Right cardiac atrium (tissue), 5 donors: ENCODE data around the gene COL5A1. TPM values are rescaled to one million over a fixed set of nuclear protein-coding genes. Genes with fewer than 3 reads are reported as not detected.

Experiments used
- ATAC-seq, 2 donors: fragments of 200-7000 bp; cut with Tn5 transposase; one replicate each; pipeline versions ENCODE4 v1.8.0 to v1.9.1; 2020; ENCODE audit warnings: moderate library complexity in 2 of 2, mild to moderate bottlenecking in 1 of 2
- DNase-seq, 3 donors: peaks; one replicate each; pipeline ENCODE4 v3.0.0-alpha.2; 2020
- H3K27ac ChIP-seq: one replicate; pipeline ENCODE4 v1.5.1; 2013; ENCODE audit warnings: mild to moderate bottlenecking, low read length, control low read depth, moderate library complexity
- H3K27me3 ChIP-seq: one replicate; pipeline ENCODE4 v1.6.1; 2013; ENCODE audit not compliant: control insufficient read depth, insufficient read depth
- H3K4me1 ChIP-seq: one replicate; pipeline ENCODE4 v1.6.1; 2013; ENCODE audit warnings: low read length; ENCODE audit not compliant: control insufficient read depth, insufficient read depth
- H3K4me3 ChIP-seq: one replicate; pipeline ENCODE4 v1.5.1; 2013; ENCODE audit warnings: low read length, control low read depth
- H3K9me3 ChIP-seq: one replicate; pipeline ENCODE4 v1.6.1; 2013; ENCODE audit warnings: low read length; ENCODE audit not compliant: control insufficient read depth
- WGBS: extraction: QIAGEN DNeasy Blood & Tissue Kit; methylation state at CpG from one replicate; pipeline ENCODE4 v1.1.7; 2013; 5-methylcytosine and 5-hydroxymethylcytosine counted together
- intact Hi-C, 4 donors: fragments of 100-400 bp; cut with DNase I; formaldehyde crosslinking; loops; one replicate each; pipeline versions ENCODE4 v1.11.0 to v1.14.0; 2022 to 2023
- polyA plus RNA-seq: library from polyadenylated mRNA; stranded (reverse); fragments of 200-250 nt; gene quantifications from one replicate; pipeline ENCODE4 v1.2.3, GENCODE V29; 2013
- total RNA-seq, 4 donors: library from RNA; stranded (reverse); fragmentation: NEBNext Ultra II Directional; extraction: Animal tissue kit (Norgen Biotek cat#: 25700); gene quantifications; one replicate each; pipeline ENCODE4 v1.2.1, GENCODE V29; 2021
- donor health status: healthy with polysubstance abuse.
- donor health status: DM: no; HTN: yes; CAD: no.
- donor health status: DM: no; HTN: no; CAD: no.
- donor health status: DM: no; HTN: yes; CAD: no; lungs with severe emphysema.
- donor health status: DM: yes; HTN: yes; CAD: no.

Gene COL5A1
- total and polyA plus RNA-seq, 5 donors: 15.4 to 35.8 (median 22.7) TPM

GRCh38 chr9:134800791-134801339 lies 159.3 kb downstream of the COL5A1 start:
- WGBS: 48% methylated on average over 25 of the region's 25 CpGs
- Histone ChIP-seq H3K4me3 (no peak overlapping the region), H3K4me1 (peaks cover 2% of the 10 kb centered on the region), H3K9me3 (no peaks in the 10 kb centered on the region), H3K27me3 (no peaks in the 10 kb centered on the region), H3K27ac (peak overlapping the region; percentile 68)
- ATAC-seq: peak; percentile 59 to 69
- intact Hi-C loops: no loop called here
- DNase-seq: peak; percentile 59 to 82 (median 76)

- no peaks in the 10 kb centered on the region for H3K9me3 ChIP-seq
- DNase-seq (peak in 1 of 3 donors; percentile 36), ATAC-seq (no peak)
- no peak overlapping the region for H3K4me3 ChIP-seq
- WGBS: 96% methylated on average over 17 of the region's 17 CpGs
- H3K27ac ChIP-seq: no peak overlapping the region
- peaks cover 2% of the 10 kb centered on the region for H3K4me1 ChIP-seq
- intact Hi-C loops: no loop called here
- H3K27me3 ChIP-seq: no peaks in the 10 kb centered on the region
These were observed 160.7 kb downstream of the COL5A1 start for GRCh38 chr9:134802216-134802795.

- Histone ChIP-seq H3K4me1 (peaks cover 9% of the 10 kb centered on the region), H3K27ac (no peak overlapping the region), H3K27me3 (no peaks in the 10 kb centered on the region), H3K9me3 (no peaks in the 10 kb centered on the region), H3K4me3 (no peak overlapping the region)
- WGBS: 93% methylated on average over 7 of the region's 7 CpGs
- DNase-seq (peak in 2 of 3 donors; percentile 17 to 41), ATAC-seq (no peak)
- intact Hi-C loops: no loop called here
These were observed 163.3 kb downstream of the COL5A1 start for GRCh38 chr9:134804871-134805270.

GRCh38 chr9:134807716-134808446 lies 166.3 kb downstream of the COL5A1 start:
- H3K4me3 ChIP-seq: no peak overlapping the region
- peaks cover 6% of the 10 kb centered on the region for H3K4me1 ChIP-seq
- peak in 1 of 2 donors; percentile 17 for ATAC-seq
- no peak overlapping the region for H3K27ac ChIP-seq
- H3K9me3 ChIP-seq: no peaks in the 10 kb centered on the region
- intact Hi-C loops: no loop called here
- WGBS: 44% methylated on average over 9 of the region's 9 CpGs
- peak in 1 of 3 donors; percentile 11 for DNase-seq
- H3K27me3 ChIP-seq: no peaks in the 10 kb centered on the region

GRCh38 chr9:134808447-134808792 lies 166.8 kb downstream of the COL5A1 start:
- H3K27me3 ChIP-seq: no peaks in the 10 kb centered on the region
- WGBS: 87% methylated on average over 6 of the region's 6 CpGs
- no peak overlapping the region for H3K4me3 ChIP-seq
- no peak for DNase-seq
- intact Hi-C loops: no loop called here
- H3K9me3 ChIP-seq: no peaks in the 10 kb centered on the region
- peaks cover 6% of the 10 kb centered on the region for H3K4me1 ChIP-seq
- ATAC-seq: no peak
- no peak overlapping the region for H3K27ac ChIP-seq

- H3K4me1 ChIP-seq: peaks cover 6% of the 10 kb centered on the region
- DNase-seq (peak in 1 of 3 donors; percentile 79), ATAC-seq (no peak)
- intact Hi-C loops: no loop called here
- H3K27me3 ChIP-seq: no peaks in the 10 kb centered on the region
- no peak overlapping the region for H3K4me3 ChIP-seq
- H3K9me3 ChIP-seq: no peaks in the 10 kb centered on the region
- no peak overlapping the region for H3K27ac ChIP-seq
- 73% methylated on average over 15 of the region's 15 CpGs for WGBS
These were observed 167.7 kb downstream of the COL5A1 start for GRCh38 chr9:134809292-134809691.

GRCh38 chr9:134809826-134810225 lies 168.2 kb downstream of the COL5A1 start:
- DNase-seq: peak in 1 of 3 donors; percentile 10
- H3K4me1 ChIP-seq: peaks cover 6% of the 10 kb centered on the region
- ATAC-seq: no peak
- H3K27ac ChIP-seq: no peak overlapping the region
- intact Hi-C loops: no loop called here
- whole genome bisulfite sequencing: 71% methylated on average over 10 of the region's 10 CpGs
- no peaks in the 10 kb centered on the region for H3K9me3 ChIP-seq
- no peak overlapping the region for H3K4me3 ChIP-seq
- no peaks in the 10 kb centered on the region for H3K27me3 ChIP-seq

GRCh38 chr9:134811079-134811672 lies 169.6 kb downstream of the COL5A1 start:
- ATAC-seq (no peak), DNase-seq (peak in 1 of 3 donors; percentile 43)
- H3K4me1 ChIP-seq: peaks cover 6% of the 10 kb centered on the region
- WGBS: 83% methylated on average over 22 of the region's 22 CpGs
- no peak overlapping the region for H3K27ac ChIP-seq
- H3K4me3 ChIP-seq: no peak overlapping the region
- no peaks in the 10 kb centered on the region for H3K9me3 ChIP-seq
- no peaks in the 10 kb centered on the region for H3K27me3 ChIP-seq
- intact Hi-C loops: no loop called here

- Histone ChIP-seq H3K9me3 (no peaks in the 10 kb centered on the region), H3K4me1 (peaks cover 6% of the 10 kb centered on the region), H3K27ac (no peak overlapping the region), H3K27me3 (no peaks in the 10 kb centered on the region), H3K4me3 (no peak overlapping the region)
- peak in 1 of 3 donors; percentile 9 for DNase-seq
- WGBS: 59% methylated on average over 14 of the region's 14 CpGs
- intact Hi-C loops: no loop called here
- no peak for ATAC-seq
These were observed 170.2 kb downstream of the COL5A1 start for GRCh38 chr9:134811673-134812342.

GRCh38 chr9:134812343-134812673 lies 170.7 kb downstream of the COL5A1 start:
- peaks cover 6% of the 10 kb centered on the region for H3K4me1 ChIP-seq
- H3K27ac ChIP-seq: no peak overlapping the region
- H3K9me3 ChIP-seq: no peaks in the 10 kb centered on the region
- no peak for ATAC-seq
- no peaks in the 10 kb centered on the region for H3K27me3 ChIP-seq
- no peak for DNase-seq
- intact Hi-C loops: no loop called here
- WGBS: 73% methylated on average over 11 of the region's 11 CpGs
- H3K4me3 ChIP-seq: no peak overlapping the region

- intact Hi-C loops: no loop called here
- Histone ChIP-seq H3K27ac (no peak overlapping the region), H3K27me3 (no peaks in the 10 kb centered on the region), H3K4me3 (no peak overlapping the region), H3K4me1 (no peaks in the 10 kb centered on the region), H3K9me3 (no peaks in the 10 kb centered on the region)
- no peak for ATAC-seq
- 94% methylated on average over 19 of the region's 19 CpGs for whole genome bisulfite sequencing
- peak in 1 of 3 donors; percentile 42 for DNase-seq
These were observed 172.2 kb downstream of the COL5A1 start for GRCh38 chr9:134813841-134814240.
